SU-DHL-6 (cell line): Measurements from ENCODE around the gene TXNL1.
A peak's percentile ranks its signal among the peaks of the same experiment; 100 is the strongest.

Experiments
- H2AFZ ChIP-seq: fragments of 200-600 bp; sonication (generic); 2 replicates; pipeline ENCODE4 v1.6.1; 2014; ENCODE audit warnings: low read depth, mild to moderate bottlenecking, moderate library complexity, mixed read lengths, antibody characterized with exemption, low read length; ENCODE audit not compliant: severe bottlenecking
- H3F3A ChIP-seq: fragments of 200-600 bp; shearing (Covaris generic); 2 replicates; pipeline ENCODE4 v1.6.0; 2016; ENCODE audit warnings: antibody characterized with exemption, mild to moderate bottlenecking; ENCODE audit not compliant: insufficient read depth
- H3K27ac ChIP-seq: fragments of 200-600 bp; sonication (generic); 2 replicates; pipeline ENCODE4 v1.5.1; 2016; ENCODE audit warnings: low read depth, mild to moderate bottlenecking, low read length, moderate library complexity, mixed read lengths
- H3K27me3 ChIP-seq: fragments of 200-600 bp; sonication (generic), shearing (Covaris generic); 2 replicates; pipeline ENCODE4 v1.6.0; 2014; ENCODE audit warnings: mild to moderate bottlenecking, low read length
- H3K36me3 ChIP-seq: fragments of 200-600 bp; sonication (generic); 2 replicates; pipeline ENCODE4 v1.6.1; 2014; ENCODE audit warnings: mild to moderate bottlenecking, low read length, mixed read lengths
- H3K4me2 ChIP-seq: fragments of 300-600, 200-600 bp; shearing (Covaris generic), sonication (generic); 2 replicates; pipeline ENCODE4 v1.6.0; 2014; ENCODE audit warnings: low read length, low read depth, mild to moderate bottlenecking; ENCODE audit not compliant: poor library complexity, severe bottlenecking
- H3K4me3 ChIP-seq: fragments of 200-600 bp; sonication (generic); 2 replicates; pipeline ENCODE4 v1.5.1; 2014; ENCODE audit warnings: antibody characterized with exemption, low read length, mild to moderate bottlenecking, mixed read lengths; ENCODE audit not compliant: insufficient read depth, poor library complexity, severe bottlenecking
- H3K79me2 ChIP-seq: fragments of 200-600 bp; sonication (generic); 2 replicates; pipeline ENCODE4 v1.6.1; 2014; ENCODE audit warnings: mild to moderate bottlenecking, low read length, moderate library complexity; ENCODE audit not compliant: insufficient read depth
- H3K9ac ChIP-seq: fragments of 200-600 bp; sonication (generic); 2 replicates; pipeline ENCODE4 v1.7.0; 2014; ENCODE audit warnings: mild to moderate bottlenecking, low read length
- H3K9me2 ChIP-seq: fragments of 200-600 bp; sonication (generic); replicated peaks from 2 replicates; pipeline ENCODE4 v1.6.1; 2014; ENCODE audit warnings: low read length; ENCODE audit not compliant: insufficient read depth
- H3K9me3 ChIP-seq: fragments of 200-600 bp; sonication (generic); 2 replicates; pipeline ENCODE4 v1.6.1; 2014; ENCODE audit warnings: low read length, mixed read lengths; ENCODE audit not compliant: insufficient read depth
- H4K20me1 ChIP-seq: fragments of 200-600 bp; sonication (generic); 2 replicates; pipeline ENCODE4 v1.6.1; 2014; ENCODE audit warnings: low read depth, mild to moderate bottlenecking, antibody characterized with exemption, low read length, moderate library complexity, mixed read lengths
- EZH2phosphoT487 ChIP-seq: fragments of 200-600 bp; sonication (generic), shearing (Covaris generic); conservative IDR thresholded peaks from 2 replicates; pipeline ENCODE4 v1.6.1; 2018; ENCODE audit warnings: mild to moderate bottlenecking, antibody characterized with exemption, low read length, moderate library complexity, mixed read lengths
- TF ChIP-seq, protein P1 (sequence below): fragments of 200-600 bp; sonication (generic); IDR thresholded peaks from one replicate; pipeline ENCODE4 v1.5.1; 2017; ENCODE audit warnings: antibody characterized with exemption, mild to moderate bottlenecking, low read length, moderate library complexity; ENCODE audit not compliant: insufficient read depth, poor library complexity, severe bottlenecking

Gene TXNL1

DNA sequence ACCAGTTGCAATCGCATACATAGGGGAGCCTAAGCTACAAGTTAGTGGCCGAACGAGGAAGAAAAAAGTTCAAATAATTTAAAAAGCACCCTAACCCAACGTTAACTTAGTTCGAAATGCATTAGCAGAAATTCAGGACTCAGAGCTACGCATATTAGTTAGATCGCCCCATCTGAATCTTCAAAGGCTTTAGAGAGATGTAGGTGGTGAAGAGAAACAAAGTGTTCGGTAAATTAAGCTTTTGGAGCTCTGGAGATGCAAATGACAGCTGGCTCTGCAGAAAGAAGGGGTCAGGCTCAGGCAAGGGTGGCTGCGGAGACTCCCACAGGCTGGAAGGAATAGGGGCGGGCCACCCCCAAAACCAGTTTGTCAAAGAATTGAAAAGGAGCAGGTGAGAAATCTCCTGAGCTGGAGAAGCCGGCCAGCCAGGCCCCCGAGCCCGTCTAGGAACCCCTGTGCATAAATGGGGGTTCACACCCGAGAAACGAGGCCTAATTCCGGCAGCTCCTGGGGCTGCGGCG lies 621 bp downstream of the TXNL1 start:
- Histone ChIP-seq H3K27ac (peak overlapping the region; percentile 52), H3K36me3 (peaks cover 6% of the 10 kb centered on the region; the same call in 1 of the 2 replicates)

DNA sequence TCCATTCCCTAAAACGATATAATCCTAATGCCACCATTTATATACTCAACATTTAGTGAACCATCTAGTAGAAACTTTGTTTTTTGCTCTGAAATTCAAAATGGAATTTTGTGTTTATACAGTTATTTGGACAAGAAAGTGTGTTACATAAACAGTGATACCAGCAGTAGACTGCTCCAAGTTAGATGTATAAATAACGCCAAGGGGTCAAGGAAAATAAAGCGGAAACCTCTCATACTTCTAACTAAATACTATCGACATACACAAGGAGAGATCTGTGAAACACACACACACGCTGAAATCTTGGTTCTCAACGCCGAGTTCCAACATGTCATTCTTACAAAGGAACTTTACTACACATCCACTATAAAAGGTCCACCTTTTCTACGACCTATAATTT lies 1.2 kb downstream of the TXNL1 start:
- Histone ChIP-seq H2AFZ (no peak overlapping the region), H3K9me3 (no peaks in the 10 kb centered on the region), H3K9ac (peak overlapping the region; percentile 83), H3K27me3 (no peaks in the 10 kb centered on the region), H3K79me2 (peaks cover 62% of the 10 kb centered on the region), H3K9me2 (no peaks in the 10 kb centered on the region), H3K36me3 (peaks cover 10% of the 10 kb centered on the region; the same call in 1 of the 2 replicates), H3K27ac (peak overlapping the region; percentile 52; the same call in 1 of the 2 replicates), H3K4me2 (peak overlapping the region; percentile 96), H4K20me1 (peaks cover 45% of the 10 kb centered on the region), H3K4me3 (peak overlapping the region; percentile 85), H3F3A (no peaks in the 10 kb centered on the region; the same call in 1 of the 2 replicates)
- no peak for TF ChIP-seq EZH2phosphoT487
- TF ChIP-seq, protein P1, sequence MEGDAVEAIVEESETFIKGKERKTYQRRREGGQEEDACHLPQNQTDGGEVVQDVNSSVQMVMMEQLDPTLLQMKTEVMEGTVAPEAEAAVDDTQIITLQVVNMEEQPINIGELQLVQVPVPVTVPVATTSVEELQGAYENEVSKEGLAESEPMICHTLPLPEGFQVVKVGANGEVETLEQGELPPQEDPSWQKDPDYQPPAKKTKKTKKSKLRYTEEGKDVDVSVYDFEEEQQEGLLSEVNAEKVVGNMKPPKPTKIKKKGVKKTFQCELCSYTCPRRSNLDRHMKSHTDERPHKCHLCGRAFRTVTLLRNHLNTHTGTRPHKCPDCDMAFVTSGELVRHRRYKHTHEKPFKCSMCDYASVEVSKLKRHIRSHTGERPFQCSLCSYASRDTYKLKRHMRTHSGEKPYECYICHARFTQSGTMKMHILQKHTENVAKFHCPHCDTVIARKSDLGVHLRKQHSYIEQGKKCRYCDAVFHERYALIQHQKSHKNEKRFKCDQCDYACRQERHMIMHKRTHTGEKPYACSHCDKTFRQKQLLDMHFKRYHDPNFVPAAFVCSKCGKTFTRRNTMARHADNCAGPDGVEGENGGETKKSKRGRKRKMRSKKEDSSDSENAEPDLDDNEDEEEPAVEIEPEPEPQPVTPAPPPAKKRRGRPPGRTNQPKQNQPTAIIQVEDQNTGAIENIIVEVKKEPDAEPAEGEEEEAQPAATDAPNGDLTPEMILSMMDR = no peak

More for the DNA sequence above, 621 bp downstream of the TXNL1 start:
- Histone ChIP-seq H2AFZ (peak overlapping the region; percentile 40), H4K20me1 (peaks cover 39% of the 10 kb centered on the region), H3K4me3 (peak overlapping the region; percentile 85), H3K4me2 (peak overlapping the region; percentile 96), H3K9me3 (no peaks in the 10 kb centered on the region), H3K9me2 (no peaks in the 10 kb centered on the region), H3K27me3 (no peaks in the 10 kb centered on the region), H3F3A (no peaks in the 10 kb centered on the region; the same call in 1 of the 2 replicates), H3K9ac (peak overlapping the region; percentile 83), H3K79me2 (peaks cover 56% of the 10 kb centered on the region)
- TF ChIP-seq EZH2phosphoT487 = no peak
- TF ChIP-seq, protein P1 = no peak

DNA sequence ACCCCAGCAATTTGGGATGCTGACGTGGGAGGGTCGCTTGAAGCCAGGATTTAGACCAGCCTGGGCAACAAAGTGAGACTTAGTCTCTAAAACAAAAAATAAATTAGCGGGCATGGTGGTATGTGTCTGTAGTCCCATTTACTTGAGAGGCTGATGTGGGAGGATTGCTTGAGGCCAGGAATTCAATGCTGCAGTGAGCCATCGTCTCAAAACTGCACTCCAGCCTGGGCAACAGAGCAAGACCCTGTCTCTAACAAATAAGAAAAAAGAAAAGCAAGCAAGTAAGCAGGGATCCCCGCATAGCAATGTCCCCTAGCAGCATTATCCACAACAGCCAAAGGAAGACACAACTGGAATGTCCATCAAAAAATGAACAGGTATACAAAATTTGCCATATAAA lies 3.4 kb downstream of the TXNL1 start:
- no peaks in the 10 kb centered on the region for H3K9me3 ChIP-seq
- no peaks in the 10 kb centered on the region for H3K27me3 ChIP-seq
- H3K27ac ChIP-seq = no peak overlapping the region
- peak overlapping the region; percentile 96 for H3K4me2 ChIP-seq
- no peak overlapping the region for H2AFZ ChIP-seq
- no peaks in the 10 kb centered on the region; the same call in 1 of the 2 replicates for H3F3A ChIP-seq
- H4K20me1 ChIP-seq = peaks cover 51% of the 10 kb centered on the region
- no peak overlapping the region for H3K9ac ChIP-seq
- H3K4me3 ChIP-seq = no peak overlapping the region
- TF ChIP-seq, protein P1 = no peak
- no peak for TF ChIP-seq EZH2phosphoT487
- peaks cover 16% of the 10 kb centered on the region; the same call in 1 of the 2 replicates for H3K36me3 ChIP-seq
- H3K79me2 ChIP-seq = peaks cover 84% of the 10 kb centered on the region
- H3K9me2 ChIP-seq = no peaks in the 10 kb centered on the region
